Measurements from ENCODE around the gene TENM3.
"Not testable (repeated sequence)": the region's sequence is repeated elsewhere in the genome, so short reads cannot be mapped to it uniquely, and the experiment has no call there.

The TENM3 gene

DNA sequence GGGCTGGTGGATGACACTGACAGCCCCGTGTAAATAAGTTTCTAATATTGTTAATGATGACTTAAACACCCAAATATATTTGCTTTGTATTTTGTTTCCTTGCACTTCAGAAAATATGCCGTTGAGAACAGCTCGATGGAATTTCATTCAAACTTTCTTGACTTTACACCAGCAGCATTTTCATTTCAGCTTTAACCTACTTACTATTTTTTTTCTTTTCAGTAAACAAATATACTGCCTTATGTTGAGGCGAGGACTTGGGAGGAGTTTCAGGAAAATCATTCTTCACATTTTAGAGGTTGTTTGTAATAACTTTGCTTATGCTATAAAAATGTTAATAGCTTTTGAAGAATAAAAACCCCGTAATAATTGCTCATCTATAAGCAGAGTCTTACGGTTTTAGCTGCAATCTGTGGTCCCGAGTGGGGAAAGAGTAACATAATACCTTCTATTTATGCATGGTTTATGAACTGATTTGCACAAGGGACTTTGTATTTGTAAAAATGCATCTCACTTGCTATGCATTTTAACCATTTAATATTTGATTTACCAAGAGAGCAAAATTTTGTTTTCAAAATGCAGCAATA lies 14.1 kb upstream of the TENM3 start:
- no peak for DNase-seq

DNA sequence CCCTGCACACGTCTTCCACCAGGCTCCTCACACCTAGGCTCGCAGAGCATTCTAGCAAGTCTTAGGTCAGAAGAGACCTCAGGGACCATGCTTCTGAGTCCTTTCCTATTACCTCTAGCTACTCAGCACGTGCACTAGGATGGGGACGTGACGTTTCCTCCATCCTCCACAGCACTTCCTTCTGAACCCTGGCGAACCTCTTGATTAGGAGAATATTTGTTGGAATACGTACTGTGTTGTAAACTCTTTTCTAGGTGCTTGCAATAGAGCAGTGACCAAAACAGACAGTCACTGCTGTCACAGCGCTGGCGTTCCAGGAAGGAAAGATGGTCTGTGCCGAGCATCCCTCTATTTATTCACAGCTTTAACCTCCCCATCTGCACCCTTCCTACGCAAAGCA lies 12.9 kb upstream of the TENM3 start:
- no peak for DNase-seq

DNA sequence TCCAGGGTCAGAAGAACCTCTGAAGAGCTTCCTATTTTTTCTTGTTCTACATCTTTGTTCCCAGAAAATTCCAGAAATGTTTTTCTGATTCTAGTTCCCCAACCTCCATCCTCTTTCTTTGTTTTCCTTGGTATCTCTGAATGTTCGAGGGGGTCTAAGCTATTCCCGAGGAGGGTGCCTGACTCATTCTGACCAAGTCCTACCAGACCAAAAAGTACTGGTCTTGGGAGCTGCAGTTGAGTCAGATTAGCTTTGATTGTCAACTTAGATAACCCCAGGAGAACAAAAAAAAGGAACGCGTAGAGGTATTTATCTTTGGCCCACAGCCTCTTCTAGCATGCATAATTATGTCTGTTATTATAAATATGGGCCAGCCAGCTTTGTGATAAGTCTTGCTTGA lies 12.1 kb upstream of the TENM3 start:
- no peak for DNase-seq

DNA sequence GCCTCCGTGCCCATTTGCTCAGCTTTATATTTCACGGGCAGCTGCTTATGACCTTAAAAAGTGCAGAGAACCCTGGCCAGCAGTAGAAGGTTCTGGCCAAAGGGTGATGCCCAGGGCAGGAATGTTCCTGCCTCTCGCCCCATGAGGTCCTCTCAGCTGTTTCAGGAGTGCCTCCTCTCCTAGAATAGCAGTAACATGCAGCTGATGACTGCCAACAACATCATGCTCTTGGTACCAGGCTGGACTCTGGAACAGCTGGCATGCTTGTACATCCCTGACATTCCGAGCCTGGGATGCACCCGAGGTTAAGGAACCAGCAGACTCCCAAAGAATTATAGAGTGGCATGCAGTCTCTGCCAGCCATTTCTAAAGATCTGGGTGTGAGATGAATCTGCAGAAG lies 11.7 kb upstream of the TENM3 start:
- DNase-seq, result no peak

DNA sequence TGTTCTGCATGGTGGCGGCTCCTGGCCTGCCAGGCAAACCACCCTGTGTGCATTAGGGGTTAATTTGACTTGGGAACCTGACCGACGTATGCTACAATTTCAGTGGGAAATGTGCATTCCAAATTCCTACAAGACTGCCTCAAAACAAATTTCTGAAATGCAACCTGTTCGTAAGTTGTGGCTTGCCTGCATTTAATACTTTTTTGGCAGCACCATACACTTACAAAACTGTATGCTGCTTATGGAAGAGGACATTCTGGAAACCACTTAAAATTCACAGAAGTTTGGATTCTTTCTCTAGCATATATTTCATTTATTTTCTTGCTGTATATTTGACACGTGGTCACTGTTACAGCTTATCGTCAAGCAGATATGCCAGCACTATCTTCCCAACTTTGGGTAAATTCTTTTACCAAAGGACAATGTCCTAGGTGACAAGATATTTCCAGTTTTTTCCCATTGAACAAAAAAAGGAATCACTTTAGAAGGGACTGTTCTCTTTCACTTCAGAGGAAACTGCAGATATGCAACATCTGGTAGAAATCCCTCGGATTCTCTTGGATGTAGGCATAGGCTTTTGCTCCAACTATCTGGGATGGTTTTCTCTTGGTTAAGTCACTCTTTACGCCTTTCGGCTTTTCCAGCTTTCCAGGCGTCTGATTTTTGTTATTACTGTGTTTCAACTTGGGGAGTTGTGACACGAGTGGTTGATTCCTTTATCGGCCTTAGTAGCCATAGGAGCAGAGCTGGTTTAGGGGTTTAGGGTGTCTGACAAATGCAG lies 9.7 kb upstream of the TENM3 start:
- no peak for DNase-seq

DNA sequence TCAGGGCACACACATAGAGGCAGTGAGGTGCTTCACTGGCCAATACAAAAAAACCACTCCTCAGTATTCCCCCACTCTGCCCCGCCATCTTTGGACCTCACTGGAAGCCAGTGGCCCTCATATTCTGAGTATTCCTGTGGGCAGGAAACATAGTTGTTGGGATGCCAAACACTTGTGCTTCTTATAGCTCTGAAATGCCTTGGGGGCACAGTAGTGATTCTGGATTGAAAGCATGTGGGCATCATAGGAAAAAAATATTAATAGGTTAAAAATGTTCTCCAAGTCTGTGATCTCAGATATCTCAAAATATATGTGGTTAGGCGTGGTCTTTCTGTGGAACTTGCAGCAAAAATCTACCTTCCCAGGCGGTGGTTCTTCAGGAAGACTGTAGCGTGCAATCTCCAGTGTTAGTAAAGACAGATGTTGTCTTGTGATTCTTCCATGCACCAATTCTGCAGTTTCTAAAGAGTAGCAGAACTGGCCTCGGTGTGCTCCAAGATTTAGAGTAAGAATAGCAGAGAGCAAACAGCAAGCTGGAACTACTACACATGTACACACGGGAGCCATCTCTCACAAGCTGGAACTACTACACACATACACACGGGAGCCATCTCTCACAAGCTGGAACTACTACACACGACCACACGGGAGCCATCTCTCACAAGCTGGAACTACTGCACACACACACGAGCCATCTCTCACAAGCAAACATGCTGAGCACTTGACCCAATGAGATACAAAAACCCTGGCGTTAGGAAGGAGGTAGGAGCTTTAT lies 8.0 kb upstream of the TENM3 start:
- no peak for DNase-seq

DNA sequence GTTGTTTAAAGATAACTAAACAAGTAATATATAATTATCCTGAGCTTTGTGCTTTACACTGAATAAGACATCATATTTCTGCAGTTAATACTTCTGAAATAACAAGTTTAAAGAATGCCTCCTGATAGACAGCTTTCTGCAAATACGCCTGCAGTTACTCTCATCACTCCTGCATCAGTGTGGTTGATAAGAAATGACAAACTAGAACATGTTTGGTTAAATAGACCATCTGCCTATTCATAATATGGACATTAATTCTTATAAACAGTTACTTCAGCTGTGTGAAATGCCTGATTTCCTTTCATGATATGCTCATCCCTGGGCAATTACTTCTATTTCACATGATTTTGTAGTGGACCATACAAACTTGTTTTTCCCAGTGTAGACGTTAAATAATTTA lies 7.0 kb upstream of the TENM3 start:
- DNase-seq, result no peak

DNA sequence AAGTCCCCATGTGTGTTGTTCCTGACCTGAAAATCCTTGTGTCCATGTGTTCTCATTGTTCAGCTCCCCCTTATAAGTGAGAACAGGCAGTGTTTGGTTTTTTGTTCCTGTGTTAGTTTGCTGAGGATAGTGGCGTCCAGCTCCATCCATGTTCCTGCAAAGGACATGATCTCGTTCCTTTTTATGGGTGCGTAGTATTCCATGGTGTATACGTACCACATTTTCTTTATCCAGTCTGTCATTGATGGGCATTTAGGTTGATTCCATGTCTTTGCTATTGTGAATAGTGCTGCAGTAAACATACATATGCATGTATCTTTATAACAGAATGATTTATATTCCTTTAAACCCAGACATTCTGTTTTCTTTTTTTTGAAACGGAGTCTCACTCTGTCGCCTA lies 6.2 kb upstream of the TENM3 start:
- not testable (repeated sequence) for DNase-seq

DNA sequence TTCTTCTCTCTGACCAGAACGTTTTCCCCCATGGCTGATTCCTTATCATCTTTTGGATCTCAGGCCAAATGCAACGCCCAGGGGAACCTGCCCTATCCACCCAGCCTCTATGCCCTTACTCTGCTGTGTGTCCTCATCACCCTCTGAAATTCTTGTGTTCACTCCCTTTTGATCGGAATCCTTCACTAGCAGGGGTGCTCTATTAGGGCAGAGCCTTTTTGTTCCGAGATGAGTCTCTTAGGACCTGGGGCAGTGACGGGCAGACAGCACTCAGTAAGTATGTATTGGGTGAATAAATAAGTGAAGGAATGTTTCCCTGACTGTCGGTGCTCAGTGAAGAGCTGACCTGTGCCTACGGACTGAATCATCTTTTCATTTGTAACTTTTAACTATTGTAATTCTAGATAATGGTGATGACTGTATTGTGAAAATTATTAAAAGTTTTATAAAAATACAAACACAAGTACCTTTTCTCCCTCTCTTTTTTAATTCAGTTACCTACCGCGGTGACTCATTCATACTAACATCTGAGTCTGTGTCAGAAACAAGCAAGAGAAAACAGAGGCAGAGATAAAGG lies 4.8 kb upstream of the TENM3 start:
- no peak for DNase-seq

DNA sequence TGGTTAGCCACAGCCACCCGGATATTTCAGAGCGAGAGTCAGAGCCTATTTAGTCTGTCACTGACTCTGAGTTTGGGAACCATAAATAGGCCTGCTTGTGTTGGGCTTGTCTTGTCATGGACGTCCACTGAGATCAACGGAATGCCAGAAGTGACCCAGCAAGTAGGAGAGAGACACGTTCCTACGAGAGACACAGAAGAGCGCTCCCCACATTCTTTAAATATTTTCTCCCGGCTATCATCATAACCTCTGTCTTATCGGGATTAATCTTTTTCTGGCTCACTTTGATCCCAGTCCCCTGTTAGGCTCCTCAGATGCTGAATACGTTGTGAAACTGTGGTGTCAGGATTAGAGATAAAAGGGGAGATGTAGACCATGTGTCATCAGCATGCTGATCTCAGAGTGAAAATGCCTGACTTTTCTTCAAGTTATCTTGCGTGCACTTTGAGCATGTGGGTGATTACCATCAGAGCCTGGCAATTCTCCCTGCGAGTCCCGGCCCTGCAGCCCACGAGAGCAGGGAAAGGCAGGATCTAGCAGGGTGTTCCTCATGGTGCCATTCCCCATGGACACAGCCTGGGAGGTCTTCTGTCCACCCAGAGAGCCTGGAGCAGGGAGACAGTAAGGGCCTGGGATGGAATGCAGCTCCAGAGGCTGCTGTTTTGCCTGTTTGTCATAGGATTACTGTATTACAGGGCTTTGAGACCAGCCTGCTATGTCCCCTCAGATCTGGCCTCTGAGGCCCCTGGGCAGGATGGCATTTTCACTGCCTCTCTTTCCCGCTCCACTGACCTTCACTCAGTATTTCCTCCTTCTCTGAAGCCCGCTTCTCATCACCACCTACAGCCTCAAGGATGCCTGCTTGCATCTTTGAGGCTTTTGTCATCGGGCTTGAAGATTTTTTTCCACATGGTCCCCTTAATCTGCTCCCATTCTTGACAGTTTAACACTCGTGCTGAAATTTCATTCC lies 2.8 kb upstream of the TENM3 start:
- no peak for DNase-seq

DNA sequence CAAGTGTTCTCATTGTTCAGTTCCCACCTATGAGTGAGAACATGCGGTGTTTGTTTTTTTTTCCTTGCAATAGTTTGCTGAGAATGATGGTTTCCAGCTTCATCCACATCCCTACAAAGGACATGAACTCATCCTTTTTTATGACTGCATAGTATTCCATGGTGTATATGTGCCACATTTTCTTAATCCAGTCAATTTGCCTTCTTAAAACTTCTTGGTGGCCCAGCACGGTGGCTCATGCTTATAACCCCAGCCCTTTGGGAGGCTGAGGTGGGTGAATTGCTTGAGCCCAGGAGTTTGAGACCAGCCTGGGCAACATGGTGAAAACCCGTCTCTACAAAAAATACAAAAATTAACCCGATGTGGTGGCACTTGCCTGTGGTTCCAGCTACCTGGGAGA lies 942 bp upstream of the TENM3 start:
- DNase-seq, result not testable (repeated sequence)

DNA sequence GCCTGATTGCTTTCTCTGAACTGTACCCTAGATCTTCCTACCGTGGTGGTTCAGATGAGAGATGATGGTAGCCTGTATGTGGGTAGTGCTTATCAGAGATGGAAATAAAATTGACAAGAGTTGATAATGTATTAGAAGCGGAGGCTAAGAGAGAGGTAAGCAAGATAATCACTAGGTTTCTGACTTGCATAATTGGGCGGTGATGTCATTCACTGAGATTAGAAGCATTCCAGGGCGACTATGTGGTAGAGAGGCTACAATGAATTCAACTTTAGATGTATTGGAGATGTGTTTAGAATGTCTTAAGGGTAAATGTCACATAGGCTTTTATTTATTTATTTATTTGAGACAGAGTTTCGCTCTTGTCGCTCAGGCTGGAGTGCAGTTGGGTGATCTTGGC lies 415 bp upstream of the TENM3 start:
- no peak for DNase-seq

DNA sequence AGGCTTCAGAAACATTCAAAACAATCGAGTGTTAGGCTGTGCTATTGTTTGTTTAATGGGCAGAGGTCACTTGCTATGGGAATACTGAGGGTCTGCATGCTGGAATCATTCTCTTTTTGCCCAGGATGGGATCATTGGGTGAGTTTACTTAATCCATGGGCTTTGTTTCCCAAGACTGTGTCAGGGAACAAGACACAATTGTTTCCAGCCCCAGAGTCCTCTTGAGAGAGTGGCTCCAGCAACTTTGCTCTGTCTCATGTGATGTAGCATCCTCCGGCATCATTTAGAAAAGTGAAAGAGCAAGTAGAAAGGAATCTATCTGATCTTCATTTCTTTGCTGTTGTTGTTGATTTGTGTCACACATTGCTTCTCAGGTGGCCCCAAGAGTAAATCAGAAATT lies 1.8 kb downstream of the TENM3 start:
- no peak for DNase-seq

DNA sequence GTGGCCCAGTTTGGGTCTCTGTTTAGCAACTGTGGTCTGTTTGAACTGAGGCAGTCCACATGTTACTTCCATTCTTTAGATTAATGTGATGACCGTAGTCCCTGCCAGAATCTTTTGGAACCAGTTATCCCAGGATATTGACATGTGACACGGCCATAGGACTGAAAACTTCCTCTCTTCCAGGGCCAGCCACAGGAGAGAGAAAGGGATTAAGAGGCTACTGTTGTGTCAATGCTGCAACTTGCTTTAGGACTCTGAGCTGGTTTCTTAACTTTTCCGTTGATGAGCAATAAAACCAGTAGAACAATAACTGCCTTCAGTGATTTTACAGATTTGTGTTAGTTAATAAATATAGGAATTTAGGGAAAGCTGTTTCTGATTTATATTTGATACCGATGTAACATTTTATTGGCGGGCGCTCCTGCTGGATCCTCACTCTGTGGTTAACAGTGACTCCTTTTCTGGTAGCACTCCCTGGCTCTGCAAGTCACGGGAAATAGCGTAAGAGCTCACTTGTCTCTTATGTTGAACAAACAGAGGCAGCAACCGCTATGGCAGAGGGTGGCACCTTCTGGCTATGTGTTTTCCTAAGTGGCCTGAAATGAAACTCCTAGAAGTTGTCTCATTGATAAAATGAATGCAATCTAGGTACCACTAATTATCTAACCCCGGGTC lies 2.5 kb downstream of the TENM3 start:
- DNase-seq, result no peak

DNA sequence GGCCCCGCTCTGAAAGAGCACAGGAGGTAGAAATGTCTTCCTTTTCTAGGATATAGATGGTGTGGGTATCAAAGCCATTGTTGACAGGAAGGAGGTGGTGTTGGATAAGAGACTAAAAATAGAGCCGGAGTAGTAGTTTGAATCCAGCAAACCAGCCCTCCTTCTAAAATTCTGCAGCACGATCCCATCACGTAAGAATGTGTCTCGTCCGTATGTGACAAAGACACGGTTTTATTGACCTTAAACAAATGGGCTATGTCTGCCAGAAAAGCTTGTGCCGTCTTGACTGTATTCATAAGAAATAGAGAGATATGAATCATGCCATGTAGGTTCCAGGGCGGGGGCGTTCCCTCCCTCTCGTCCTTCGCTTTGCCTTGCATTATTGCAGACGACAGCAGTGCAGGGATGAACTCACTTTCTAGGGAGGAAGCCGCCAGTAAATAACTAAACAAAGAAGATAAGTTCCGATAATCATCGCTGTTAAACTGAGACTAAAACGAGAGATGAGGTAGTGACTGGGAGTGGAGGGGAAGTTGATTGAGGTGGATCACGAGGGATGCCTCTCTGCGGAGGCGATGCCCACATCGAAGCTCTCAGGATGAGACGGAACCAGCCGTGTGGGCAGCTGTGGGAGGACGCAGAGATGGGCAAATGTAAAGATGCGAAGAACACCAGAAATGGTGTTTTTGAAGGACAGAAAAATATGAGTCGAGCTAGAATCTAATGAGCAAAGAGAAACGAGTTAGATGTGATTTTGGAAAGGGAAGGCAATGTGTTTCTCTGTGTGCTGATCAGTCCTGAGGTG lies 3.4 kb downstream of the TENM3 start:
- DNase-seq, result no peak

DNA sequence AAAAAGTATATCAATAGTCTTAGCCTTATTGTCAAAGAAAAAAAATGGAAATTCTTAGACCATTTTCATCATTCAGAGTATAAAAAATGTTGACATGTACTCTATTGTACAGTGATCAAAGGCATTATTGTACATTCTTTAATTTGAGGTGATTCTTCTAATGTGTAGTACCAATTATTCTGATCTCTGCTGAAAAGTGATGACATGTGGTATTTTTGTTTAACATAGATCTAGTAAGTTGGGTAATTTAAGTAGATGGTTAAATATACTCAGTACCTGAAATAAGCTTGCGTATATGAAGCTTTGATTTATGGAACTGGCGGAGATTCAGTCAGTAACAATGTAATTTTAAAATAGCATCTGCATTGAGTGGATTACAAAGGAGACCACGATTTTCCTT lies 5.1 kb downstream of the TENM3 start:
- DNase-seq, result no peak

DNA sequence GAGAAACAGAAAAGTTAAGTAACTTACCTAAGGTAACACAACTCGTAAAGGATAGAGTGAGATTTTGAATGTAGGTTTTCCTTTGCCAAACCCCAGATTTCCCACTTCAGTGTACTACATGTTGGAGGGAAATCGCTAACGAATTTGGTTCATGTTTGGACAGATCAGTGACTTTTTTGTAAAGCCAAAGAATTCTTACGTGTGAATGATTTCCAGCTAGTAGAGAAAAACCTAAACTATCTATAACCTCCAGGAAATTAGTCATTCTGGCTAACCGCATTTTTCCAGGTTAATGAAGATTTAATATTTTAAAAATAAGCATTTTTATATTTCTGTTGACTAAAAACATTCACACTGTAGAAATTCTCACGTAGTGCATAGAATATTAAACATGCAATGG lies 7.2 kb downstream of the TENM3 start:
- DNase-seq, result no peak

DNA sequence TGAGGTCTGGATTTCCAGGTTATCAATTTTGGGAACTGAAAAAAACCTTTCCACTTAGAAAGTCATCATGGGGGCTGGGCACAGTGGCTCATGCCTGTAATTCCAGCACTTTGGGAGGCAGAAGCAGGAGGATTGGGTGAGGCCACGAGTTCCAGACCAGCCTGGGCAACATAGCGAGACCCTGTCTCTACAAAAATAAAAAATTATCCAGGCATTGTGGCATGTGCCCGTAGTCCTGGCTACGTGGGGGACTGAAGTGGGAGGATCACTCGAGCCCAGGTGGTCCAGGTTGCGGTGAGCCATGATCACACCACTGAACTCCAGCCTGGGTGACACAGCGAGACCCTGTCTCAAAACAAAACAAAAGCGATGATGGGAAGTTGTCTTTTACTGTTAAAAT lies 7.9 kb downstream of the TENM3 start:
- DNase-seq, result no peak

DNA sequence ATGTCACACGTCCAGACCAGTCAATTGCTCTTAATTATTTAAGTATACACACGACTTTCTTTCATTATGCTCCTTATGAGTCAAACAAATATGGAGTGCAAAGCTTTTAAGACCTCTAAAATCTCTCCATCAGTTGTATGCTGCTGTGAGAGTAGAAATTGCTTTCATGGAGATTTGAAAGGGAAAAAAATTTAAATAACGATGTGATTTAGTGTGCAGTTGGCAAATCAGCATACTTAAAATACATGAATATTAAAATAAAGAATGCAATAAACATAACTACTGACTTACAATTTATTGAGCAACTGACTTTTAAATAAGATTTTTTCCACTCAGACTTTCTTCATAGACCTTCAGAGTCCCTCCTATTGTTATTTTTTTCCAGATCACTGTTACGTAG lies 9.0 kb downstream of the TENM3 start:
- DNase-seq, result no peak

DNA sequence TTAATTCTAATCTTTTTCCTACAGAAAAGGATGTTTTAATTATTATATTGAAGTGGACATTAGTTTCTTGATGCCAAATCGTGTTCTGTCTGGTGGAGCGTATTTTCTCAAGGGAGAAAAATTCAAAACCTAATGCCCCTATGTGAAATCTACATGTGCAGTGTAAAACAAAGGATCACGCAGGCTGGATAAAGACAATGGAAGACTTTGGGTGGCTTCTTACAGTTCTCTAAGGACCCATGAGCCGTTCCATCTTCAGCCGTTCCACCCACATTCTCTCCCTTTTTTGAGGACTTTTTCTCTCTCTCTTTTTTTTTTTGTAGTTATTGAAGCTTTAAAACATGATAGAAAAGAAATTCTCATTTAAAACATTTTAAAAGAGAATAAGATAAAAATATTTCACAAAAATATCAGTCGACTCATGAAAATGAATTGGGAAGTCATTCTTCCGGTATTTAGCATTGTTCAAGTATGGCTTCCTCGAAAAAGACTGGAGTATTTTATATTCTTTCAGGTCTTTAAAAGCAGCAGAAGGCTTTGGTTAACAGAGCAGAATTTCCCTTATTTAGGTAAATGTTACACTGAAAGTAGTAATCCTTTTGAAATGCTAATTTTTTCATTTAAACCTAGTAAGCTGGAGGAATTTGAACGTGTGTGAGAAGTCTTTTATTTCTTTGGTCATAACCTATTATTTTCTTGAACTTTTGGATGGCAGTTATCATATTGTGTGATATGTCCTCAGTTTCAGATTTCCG lies 11.0 kb downstream of the TENM3 start:
- no peak for DNase-seq

All from NCI-H2029 (cell line).